HEK293 (cell line): ENCODE results near the gene WDFY3.

Experiments
- CTCF ChIA-PET: fragments of 350-600 bp; formaldehyde crosslinking; extraction: SDS; loops from one replicate; lab custom pipeline; 2021; ENCODE audit warnings: antibody characterized with exemption; lab: Yijun Ruan, JAX
- POLR2A ChIA-PET: fragments of 300-600 bp; formaldehyde crosslinking; extraction: SDS; loops from one replicate; lab custom pipeline; 2020; ENCODE audit warnings: antibody characterized with exemption, inconsistent platforms; lab: Yijun Ruan, JAX
- H3K27ac ChIP-seq: fragments of 200-500 bp; sonication (Bioruptor generic); 2 replicates; pipeline ENCODE4 v1.5.1; 2014; ENCODE audit warnings: low read depth, low read length, control low read depth, inconsistent platforms; ENCODE audit errors: extremely low read depth
- H3K36me3 ChIP-seq, 2 experiments: fragments of 200-500 bp in 1 of 2; sonication (Bioruptor generic) in 1 of 2; 1 replicate in 1 of 2; 2 replicates in 1 of 2; pipeline ENCODE4 v1.5.1; 2014 to 2017; ENCODE audit warnings: inconsistent platforms in 2 of 2, low read length in 2 of 2; ENCODE audit not compliant: control insufficient read depth in 2 of 2, insufficient read depth in 1 of 2
- H3K4me1 ChIP-seq: fragments of 200-500 bp; sonication (Bioruptor generic); 2 replicates; pipeline ENCODE4 v1.5.1; 2014; ENCODE audit warnings: mild to moderate bottlenecking, low read length, inconsistent platforms; ENCODE audit not compliant: control insufficient read depth, insufficient read depth
- H3K4me3 ChIP-seq: 2 replicates; pipeline ENCODE4 v1.5.1; 2011; ENCODE audit warnings: low read depth, mild to moderate bottlenecking, control low read depth, low read length, moderate library complexity
- H3K9me3 ChIP-seq: fragments of 200-500 bp; sonication (Bioruptor generic); 2 replicates; pipeline ENCODE4 v1.5.1; 2014; ENCODE audit warnings: low read depth, low read length, inconsistent platforms; ENCODE audit not compliant: control insufficient read depth, insufficient read depth
- BCL6B ChIP-seq: fragments of 450-650 bp; formaldehyde crosslinking; IDR thresholded peaks from 2 replicates; pipeline ENCODE4 v1.5.1; 2017; ENCODE audit warnings: missing biosample characterization, missing genetic modification characterization
- CTCF ChIP-seq: fragments of 450-650 bp; formaldehyde crosslinking; IDR thresholded peaks from 2 replicates; pipeline ENCODE4 v1.5.1; 2016; ENCODE audit warnings: missing biosample characterization, missing genetic modification characterization
- PRDM10 ChIP-seq: fragments of 450-650 bp; formaldehyde crosslinking; IDR thresholded peaks from 2 replicates; pipeline ENCODE4 v1.5.1; 2016; ENCODE audit warnings: missing biosample characterization, missing genetic modification characterization
- REPIN1 ChIP-seq: fragments of 450-650 bp; formaldehyde crosslinking; IDR thresholded peaks from 2 replicates; pipeline ENCODE4 v1.5.1; 2017; ENCODE audit warnings: missing biosample characterization, missing genetic modification characterization, low read depth
- ZBTB10 ChIP-seq: fragments of 450-650 bp; formaldehyde crosslinking; IDR thresholded peaks from 2 replicates; pipeline ENCODE4 v1.5.1; 2016; ENCODE audit warnings: missing biosample characterization, missing genetic modification characterization
- ZBTB26 ChIP-seq: fragments of 450-650 bp; formaldehyde crosslinking; optimal IDR thresholded peaks from 2 replicates; pipeline ENCODE3; 2016; ENCODE audit warnings: missing biosample characterization, mild to moderate bottlenecking, missing genetic modification characterization
- ZFHX2 ChIP-seq: fragments of 450-650 bp; formaldehyde crosslinking; conservative IDR thresholded peaks from 2 replicates; pipeline ENCODE4 v1.5.1; 2016; ENCODE audit warnings: missing biosample characterization, missing genetic modification characterization
- ZNF112 ChIP-seq: fragments of 450-650 bp; formaldehyde crosslinking; IDR thresholded peaks from 2 replicates; pipeline ENCODE4 v1.5.0; 2017; ENCODE audit warnings: missing biosample characterization, missing genetic modification characterization
- ZNF132 ChIP-seq: fragments of 450-650 bp; formaldehyde crosslinking; IDR thresholded peaks from 2 replicates; pipeline ENCODE4 v1.5.1; 2017; ENCODE audit warnings: missing biosample characterization, missing genetic modification characterization, borderline replicate concordance
- ZNF18 ChIP-seq: fragments of 450-650 bp; formaldehyde crosslinking; IDR thresholded peaks from 2 replicates; pipeline ENCODE4 v1.5.1; 2016; ENCODE audit warnings: missing biosample characterization, missing genetic modification characterization
- ZNF211 ChIP-seq: fragments of 450-650 bp; formaldehyde crosslinking; IDR thresholded peaks from 2 replicates; pipeline ENCODE4 v1.5.1; 2016; ENCODE audit warnings: low read depth, missing biosample characterization, missing genetic modification characterization
- ZNF248 ChIP-seq: fragments of 450-650 bp; formaldehyde crosslinking; IDR thresholded peaks from 2 replicates; pipeline ENCODE4 v1.5.1; 2017; ENCODE audit warnings: missing biosample characterization, missing genetic modification characterization
- ZNF311 ChIP-seq: fragments of 450-650 bp; formaldehyde crosslinking; IDR thresholded peaks from 2 replicates; pipeline ENCODE4 v1.5.1; 2017; ENCODE audit warnings: missing biosample characterization, missing genetic modification characterization, borderline replicate concordance
- ZNF366 ChIP-seq: fragments of 450-650 bp; formaldehyde crosslinking; conservative IDR thresholded peaks from 2 replicates; pipeline ENCODE4 v1.5.1; 2016; ENCODE audit warnings: missing biosample characterization, missing genetic modification characterization
- ZNF548 ChIP-seq: fragments of 450-650 bp; formaldehyde crosslinking; IDR thresholded peaks from 2 replicates; pipeline ENCODE4 v1.5.1; 2016; ENCODE audit warnings: missing biosample characterization, missing genetic modification characterization
- ZNF610 ChIP-seq: fragments of 450-650 bp; formaldehyde crosslinking; IDR thresholded peaks from 2 replicates; pipeline ENCODE4 v1.5.1; 2016; ENCODE audit warnings: missing biosample characterization, missing genetic modification characterization, borderline replicate concordance
- ZNF626 ChIP-seq: fragments of 450-650 bp; sonication (Bioruptor Pico); formaldehyde crosslinking; IDR thresholded peaks from 2 replicates; pipeline ENCODE4 v1.5.1; 2018; ENCODE audit warnings: missing biosample characterization, missing genetic modification characterization, inconsistent platforms
- ZNF664 ChIP-seq: fragments of 450-650 bp; formaldehyde crosslinking; IDR thresholded peaks from 2 replicates; pipeline ENCODE4 v1.5.1; 2016; ENCODE audit warnings: missing biosample characterization, missing genetic modification characterization
- ZNF670 ChIP-seq: fragments of 450-650 bp; formaldehyde crosslinking; IDR thresholded peaks from 2 replicates; pipeline ENCODE4 v1.5.1; 2016; ENCODE audit warnings: missing biosample characterization, missing genetic modification characterization, low read depth
- ZNF76 ChIP-seq: fragments of 450-650 bp; formaldehyde crosslinking; IDR thresholded peaks from 2 replicates; pipeline ENCODE4; 2016; ENCODE audit warnings: low read depth, missing biosample characterization, missing genetic modification characterization, borderline replicate concordance
- ZNF792 ChIP-seq: fragments of 450-650 bp; formaldehyde crosslinking; IDR thresholded peaks from 2 replicates; pipeline ENCODE4 v1.5.1; 2016; ENCODE audit warnings: missing biosample characterization, missing genetic modification characterization
- ZNF837 ChIP-seq: fragments of 450-650 bp; formaldehyde crosslinking; IDR thresholded peaks from 2 replicates; pipeline ENCODE4 v1.5.1; 2016; ENCODE audit warnings: missing biosample characterization, missing genetic modification characterization

WDFY3 gene

GRCh38 chr4:84631573-84631972 lies 334.9 kb downstream of the WDFY3 start (continued):
- no peak for TF ChIP-seq ZNF18
- TF ChIP-seq REPIN1 (tag by site-specific recombination), result no peak
- TF ChIP-seq ZNF366 (tag by site-specific recombination), result no peak
- no peak for TF ChIP-seq ZNF248 (tag by site-specific recombination)

- H3K27ac ChIP-seq, result no peak overlapping the region
- H3K36me3 ChIP-seq, result peaks cover 0 to 4% of the 10 kb centered on the region in 2 experiments; a peak in 2 of 3 replicates
- ChIA-PET POLR2A (no interaction called here), CTCF (no interaction called here)
- H3K9me3 ChIP-seq, result no peaks in the 10 kb centered on the region
- H3K4me1 ChIP-seq, result no peaks in the 10 kb centered on the region
- no peak overlapping the region for H3K4me3 ChIP-seq
- TF ChIP-seq PRDM10 (no peak), ZFHX2 (tag by site-specific recombination) (no peak), ZNF132 (no peak), ZNF837 (tag by site-specific recombination) (no peak), ZNF626 (tag by site-specific recombination) (no peak), ZNF670 (tag by site-specific recombination) (no peak), ZNF112 (tag by site-specific recombination) (no peak), ZBTB26 (no peak), ZNF548 (tag by site-specific recombination) (no peak), ZBTB10 (no peak), ZNF211 (tag by site-specific recombination) (no peak)
Observed at GRCh38 chr4:84626673-84627072, 339.8 kb downstream of the WDFY3 start.

GRCh38 chr4:84623661-84624060 lies 342.8 kb downstream of the WDFY3 start:
- H3K9me3 ChIP-seq, result no peaks in the 10 kb centered on the region
- no peak overlapping the region for H3K4me3 ChIP-seq
- no peak overlapping the region for H3K27ac ChIP-seq
- POLR2A ChIA-PET, result no interaction called here
- H3K4me1 ChIP-seq, result no peaks in the 10 kb centered on the region
- H3K36me3 ChIP-seq, result peaks cover 3 to 7% of the 10 kb centered on the region in 2 experiments; a peak in 2 of 3 replicates
- CTCF ChIA-PET, result interaction anchor here (0.6 kb wide), 1 partner anchor 31 kb away, joined by 3 read pairs; no protein-coding TSS in a partner anchor
- no peak for TF ChIP-seq BCL6B
- no peak for TF ChIP-seq CTCF (tag by site-specific recombination)
- TF ChIP-seq ZNF664 (tag by site-specific recombination), result no peak
- TF ChIP-seq ZNF112 (tag by site-specific recombination), result no peak
- no peak for TF ChIP-seq ZNF311
- TF ChIP-seq ZNF610 (tag by site-specific recombination), result no peak
- TF ChIP-seq ZNF792 (tag by site-specific recombination), result no peak
- TF ChIP-seq ZNF76, result no peak
